Mucosa of rectum (tissue), 2 donors: ENCODE data around the gene TMEM97.

ENCODE experiments used
- H3K27ac ChIP-seq, 2 donors: one replicate each; pipeline ENCODE4 v1.7.0; 2013; ENCODE audit warnings: inconsistent platforms in 2 of 2, low read depth in 2 of 2, low read length in 2 of 2
- H3K27me3 ChIP-seq, 2 donors: one replicate each; pipeline ENCODE4 v1.7.0; 2013; ENCODE audit warnings: low read length in 2 of 2; ENCODE audit not compliant: control insufficient read depth in 2 of 2, insufficient read depth in 2 of 2
- H3K36me3 ChIP-seq, 2 donors: one replicate each; pipeline ENCODE4 v1.7.0; 2013; ENCODE audit warnings: low read length in 2 of 2; ENCODE audit not compliant: control insufficient read depth in 2 of 2, insufficient read depth in 2 of 2
- H3K4me1 ChIP-seq, 2 donors: one replicate each; pipeline ENCODE4 v1.7.0; 2013; ENCODE audit warnings: low read length in 2 of 2, mild to moderate bottlenecking in 1 of 2; ENCODE audit not compliant: control insufficient read depth in 2 of 2, insufficient read depth in 2 of 2
- H3K4me3 ChIP-seq, 2 donors: one replicate each; pipeline ENCODE4 v1.7.0; 2013; ENCODE audit warnings: low read length in 2 of 2
- H3K9ac ChIP-seq, 2 donors: one replicate each; pipeline ENCODE4 v1.7.0; 2013; ENCODE audit warnings: low read length in 2 of 2, low read depth in 1 of 2, mild to moderate bottlenecking in 1 of 2
- H3K9me3 ChIP-seq, 2 donors: one replicate each; pipeline ENCODE4 v1.7.0; 2013; ENCODE audit warnings: low read length in 2 of 2; ENCODE audit not compliant: control insufficient read depth in 2 of 2
- donor health status: healthy.
- donor health status: Normal muscosa, but diverticular disease.

Gene TMEM97

GRCh38 chr17:28315846-28316705 lies 2.9 kb upstream of the TMEM97 start:
- no peaks in the 10 kb centered on the region for H3K27me3 ChIP-seq
- peaks cover 7 to 23% of the 10 kb centered on the region in 2 donors for H3K4me1 ChIP-seq
- no peak overlapping the region for H3K27ac ChIP-seq
- H3K9ac ChIP-seq = no peak overlapping the region
- no peak overlapping the region for H3K4me3 ChIP-seq
- H3K9me3 ChIP-seq = no peaks in the 10 kb centered on the region
- no peaks in the 10 kb centered on the region for H3K36me3 ChIP-seq

GRCh38 chr17:28317099-28317965 lies 1.7 kb upstream of the TMEM97 start:
- H3K4me1 ChIP-seq = peaks cover 7 to 23% of the 10 kb centered on the region in 2 donors
- H3K4me3 ChIP-seq = no peak overlapping the region

DNA sequence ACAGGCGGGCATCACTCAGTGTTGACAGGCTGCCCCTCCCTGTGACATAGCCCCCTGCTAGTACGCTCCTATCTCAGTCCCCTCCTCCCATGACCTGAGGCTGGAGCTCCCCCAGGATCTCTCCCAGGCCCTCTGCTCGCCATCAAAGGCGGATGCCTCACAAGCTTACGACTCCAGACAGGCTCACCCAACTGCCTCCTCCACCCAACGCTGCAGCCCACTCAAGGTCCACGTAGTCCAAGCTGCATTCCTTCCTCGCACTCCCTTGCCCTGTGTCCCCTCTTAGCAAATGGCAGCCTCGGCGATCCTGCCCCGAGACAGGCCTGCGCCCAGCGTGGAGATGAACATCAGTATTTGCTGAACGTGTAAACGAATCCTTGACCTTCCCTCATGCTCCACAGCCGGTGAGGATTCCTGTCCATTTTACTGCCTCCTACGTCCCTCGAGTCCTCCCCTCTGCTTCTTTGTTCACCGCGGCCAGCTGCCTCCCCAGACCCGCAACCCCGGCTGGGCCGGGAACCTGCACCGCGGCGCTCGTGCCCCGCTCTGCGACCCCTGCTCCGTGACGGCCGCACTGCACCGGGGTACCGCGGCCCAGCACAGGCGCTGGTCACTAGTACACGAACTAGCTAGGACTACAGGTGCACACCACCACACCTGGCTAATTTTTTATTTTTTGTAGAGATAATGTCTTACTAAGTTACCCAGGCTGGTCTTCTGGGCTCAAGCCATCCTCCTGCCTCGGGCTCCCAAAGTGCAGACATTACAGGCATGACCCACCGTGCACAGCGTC lies 838 bp upstream of the TMEM97 start:
- no peak overlapping the region for H3K27ac ChIP-seq
- peak overlapping the region; percentile 26 to 53 for H3K9ac ChIP-seq

More at GRCh38 chr17:28317099-28317965, 1.7 kb upstream of the TMEM97 start:
- no peaks in the 10 kb centered on the region for H3K36me3 ChIP-seq
- no peak overlapping the region for H3K27ac ChIP-seq
- H3K9ac ChIP-seq = no peak overlapping the region
- H3K9me3 ChIP-seq = no peaks in the 10 kb centered on the region
- no peaks in the 10 kb centered on the region for H3K27me3 ChIP-seq

DNA sequence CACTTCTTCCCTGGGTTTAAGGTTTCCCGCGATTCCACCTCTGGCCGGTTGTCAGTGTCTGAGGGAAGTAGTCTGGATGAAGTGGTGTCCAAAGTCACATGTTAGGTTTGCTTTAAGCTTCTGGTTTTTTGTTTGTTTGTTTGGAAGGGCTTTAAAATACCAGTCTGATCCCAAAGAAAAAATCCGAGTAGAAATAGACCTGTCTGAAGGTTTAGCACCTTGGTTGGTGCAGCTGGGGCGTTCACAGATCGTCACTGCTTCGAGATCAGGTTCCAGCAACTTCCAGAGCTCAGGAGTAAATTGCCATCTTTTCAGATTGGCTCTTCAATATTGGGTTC lies 567 bp downstream of the TMEM97 start:
- Histone ChIP-seq H3K36me3 (no peaks in the 10 kb centered on the region), H3K4me3 (peak overlapping the region; percentile 70 to 83), H3K27ac (peak overlapping the region in 1 of 2 donors; percentile 48), H3K27me3 (no peaks in the 10 kb centered on the region), H3K9ac (peak overlapping the region; percentile 53 to 77), H3K4me1 (peaks cover 7 to 23% of the 10 kb centered on the region in 2 donors), H3K9me3 (no peaks in the 10 kb centered on the region)

More for the DNA sequence above, 838 bp upstream of the TMEM97 start:
- H3K36me3 ChIP-seq = no peaks in the 10 kb centered on the region
- peak overlapping the region; percentile 70 to 83 for H3K4me3 ChIP-seq
- no peaks in the 10 kb centered on the region for H3K9me3 ChIP-seq
- H3K4me1 ChIP-seq = peaks cover 7 to 23% of the 10 kb centered on the region in 2 donors
- no peaks in the 10 kb centered on the region for H3K27me3 ChIP-seq

DNA sequence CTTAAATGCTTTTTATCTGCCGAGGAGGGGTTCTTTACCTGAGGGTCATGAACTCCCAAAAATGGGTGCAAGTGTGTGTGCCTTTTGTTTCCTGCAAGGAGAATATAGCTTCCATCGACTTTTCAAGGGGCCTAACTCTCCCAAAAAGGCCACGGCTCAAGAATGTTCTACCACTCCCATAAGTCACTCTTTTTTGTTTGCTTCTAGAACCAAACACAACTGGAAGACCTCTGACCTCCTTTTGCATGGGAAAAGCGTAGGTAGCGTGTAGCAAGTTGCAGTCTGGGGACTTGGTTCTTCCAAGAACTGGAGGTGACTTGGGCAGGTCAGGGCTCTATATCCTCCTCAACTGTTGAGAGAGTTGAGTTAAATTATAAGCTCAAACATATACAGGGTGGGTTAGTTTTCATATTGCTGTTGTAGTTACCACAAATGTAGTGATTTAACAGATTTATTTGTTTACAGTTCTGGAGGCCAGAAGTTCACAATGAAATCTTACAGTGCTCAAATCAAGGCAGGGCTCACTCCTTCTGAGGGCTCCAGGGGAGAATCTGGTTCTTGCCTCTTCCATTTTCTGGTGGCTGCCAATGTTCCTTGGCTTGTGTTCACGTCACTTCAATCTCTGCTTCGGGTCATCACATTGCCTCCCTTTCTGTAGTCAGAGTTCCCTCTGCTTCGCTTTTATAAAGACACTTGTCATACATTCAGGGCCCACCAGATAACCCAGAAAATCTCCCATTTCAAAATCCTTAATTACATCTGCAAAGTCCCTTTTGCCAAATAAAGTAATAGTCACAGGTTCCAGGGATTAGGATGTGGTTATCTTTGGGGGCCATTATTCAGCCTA lies 1.4 kb downstream of the TMEM97 start:
- Histone ChIP-seq H3K4me1 (peaks cover 13 to 23% of the 10 kb centered on the region in 2 donors), H3K4me3 (peak overlapping the region in 1 of 2 donors; percentile 83), H3K9ac (no peak overlapping the region), H3K27me3 (no peaks in the 10 kb centered on the region), H3K36me3 (no peaks in the 10 kb centered on the region), H3K27ac (no peak overlapping the region), H3K9me3 (no peaks in the 10 kb centered on the region)

DNA sequence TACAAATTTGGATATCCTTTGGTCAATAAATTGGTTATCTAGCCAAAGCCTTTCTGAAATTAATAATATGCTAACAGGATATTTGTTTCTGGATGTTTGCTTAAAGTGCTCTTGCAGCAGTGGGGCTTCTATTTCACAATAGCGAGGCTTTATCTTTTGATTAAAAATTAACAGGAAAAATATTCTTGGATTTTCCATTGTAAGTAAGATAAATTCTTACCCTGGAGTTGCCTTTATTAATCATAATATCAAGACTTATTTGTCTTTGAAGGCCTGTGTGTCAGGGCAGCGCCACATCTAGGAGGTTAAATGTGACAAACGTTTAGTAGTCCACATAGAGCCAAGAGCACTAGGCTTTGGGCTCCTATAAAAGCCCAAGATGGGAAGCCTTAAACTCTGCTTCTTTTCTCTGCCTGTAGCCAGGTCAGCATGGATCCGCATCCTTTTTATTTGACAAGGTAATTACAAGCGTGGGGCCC lies 5.3 kb downstream of the TMEM97 start:
- Histone ChIP-seq H3K36me3 (peaks cover 10 to 20% of the 10 kb centered on the region in 2 donors), H3K27ac (no peak overlapping the region)

GRCh38 chr17:28324781-28325180 lies 5.8 kb downstream of the TMEM97 start:
- Histone ChIP-seq H3K4me3 (no peak overlapping the region), H3K4me1 (peaks cover 9 to 10% of the 10 kb centered on the region in 2 donors), H3K36me3 (peaks cover 11 to 23% of the 10 kb centered on the region in 2 donors), H3K27ac (no peak overlapping the region), H3K9me3 (no peaks in the 10 kb centered on the region), H3K27me3 (no peaks in the 10 kb centered on the region), H3K9ac (no peak overlapping the region)

More for the DNA sequence above, 5.3 kb downstream of the TMEM97 start:
- Histone ChIP-seq H3K4me1 (peaks cover 9 to 15% of the 10 kb centered on the region in 2 donors), H3K4me3 (no peak overlapping the region), H3K27me3 (no peaks in the 10 kb centered on the region), H3K9me3 (no peaks in the 10 kb centered on the region), H3K9ac (no peak overlapping the region)

DNA sequence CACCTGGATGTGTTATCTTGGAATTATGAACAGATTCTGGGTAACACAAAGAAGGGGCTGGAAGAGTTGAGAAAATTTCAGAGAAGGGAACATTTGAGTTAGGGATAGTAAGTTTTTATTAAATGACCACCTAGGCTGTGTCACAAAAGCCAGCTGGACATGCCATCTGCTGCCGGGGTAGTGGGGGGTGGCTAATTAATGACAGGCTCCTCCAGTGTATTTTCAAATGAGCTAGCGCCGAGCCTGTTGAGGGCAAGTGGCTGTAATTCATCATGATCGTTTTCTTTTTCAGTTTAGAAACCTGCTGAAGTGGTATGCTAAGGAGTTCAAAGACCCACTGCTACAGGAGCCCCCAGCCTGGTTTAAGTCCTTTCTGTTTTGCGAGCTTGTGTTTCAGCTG lies 6.2 kb downstream of the TMEM97 start:
- peaks cover 11 to 24% of the 10 kb centered on the region in 2 donors for H3K36me3 ChIP-seq
- no peak overlapping the region for H3K27ac ChIP-seq
- no peaks in the 10 kb centered on the region for H3K9me3 ChIP-seq
- H3K27me3 ChIP-seq = no peaks in the 10 kb centered on the region
- H3K4me3 ChIP-seq = no peak overlapping the region
- peaks cover 6 to 9% of the 10 kb centered on the region in 2 donors for H3K4me1 ChIP-seq
- no peak overlapping the region for H3K9ac ChIP-seq

GRCh38 chr17:28326114-28326513 lies 7.1 kb downstream of the TMEM97 start:
- H3K36me3 ChIP-seq = peaks cover 18 to 32% of the 10 kb centered on the region in 2 donors
- H3K27me3 ChIP-seq = no peaks in the 10 kb centered on the region
- no peaks in the 10 kb centered on the region for H3K9me3 ChIP-seq
- no peak overlapping the region for H3K9ac ChIP-seq
- H3K27ac ChIP-seq = no peak overlapping the region
- H3K4me1 ChIP-seq = peaks cover 2 to 9% of the 10 kb centered on the region in 2 donors
- H3K4me3 ChIP-seq = no peak overlapping the region
